NCI-H2107 (cell line): ENCODE data around the gene SLITRK5.

Experiments
- DNase-seq: peaks from one replicate; lab custom pipeline; 2025; lab: John Stamatoyannopoulos, UW

Gene SLITRK5, protein sequence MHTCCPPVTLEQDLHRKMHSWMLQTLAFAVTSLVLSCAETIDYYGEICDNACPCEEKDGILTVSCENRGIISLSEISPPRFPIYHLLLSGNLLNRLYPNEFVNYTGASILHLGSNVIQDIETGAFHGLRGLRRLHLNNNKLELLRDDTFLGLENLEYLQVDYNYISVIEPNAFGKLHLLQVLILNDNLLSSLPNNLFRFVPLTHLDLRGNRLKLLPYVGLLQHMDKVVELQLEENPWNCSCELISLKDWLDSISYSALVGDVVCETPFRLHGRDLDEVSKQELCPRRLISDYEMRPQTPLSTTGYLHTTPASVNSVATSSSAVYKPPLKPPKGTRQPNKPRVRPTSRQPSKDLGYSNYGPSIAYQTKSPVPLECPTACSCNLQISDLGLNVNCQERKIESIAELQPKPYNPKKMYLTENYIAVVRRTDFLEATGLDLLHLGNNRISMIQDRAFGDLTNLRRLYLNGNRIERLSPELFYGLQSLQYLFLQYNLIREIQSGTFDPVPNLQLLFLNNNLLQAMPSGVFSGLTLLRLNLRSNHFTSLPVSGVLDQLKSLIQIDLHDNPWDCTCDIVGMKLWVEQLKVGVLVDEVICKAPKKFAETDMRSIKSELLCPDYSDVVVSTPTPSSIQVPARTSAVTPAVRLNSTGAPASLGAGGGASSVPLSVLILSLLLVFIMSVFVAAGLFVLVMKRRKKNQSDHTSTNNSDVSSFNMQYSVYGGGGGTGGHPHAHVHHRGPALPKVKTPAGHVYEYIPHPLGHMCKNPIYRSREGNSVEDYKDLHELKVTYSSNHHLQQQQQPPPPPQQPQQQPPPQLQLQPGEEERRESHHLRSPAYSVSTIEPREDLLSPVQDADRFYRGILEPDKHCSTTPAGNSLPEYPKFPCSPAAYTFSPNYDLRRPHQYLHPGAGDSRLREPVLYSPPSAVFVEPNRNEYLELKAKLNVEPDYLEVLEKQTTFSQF

DNA sequence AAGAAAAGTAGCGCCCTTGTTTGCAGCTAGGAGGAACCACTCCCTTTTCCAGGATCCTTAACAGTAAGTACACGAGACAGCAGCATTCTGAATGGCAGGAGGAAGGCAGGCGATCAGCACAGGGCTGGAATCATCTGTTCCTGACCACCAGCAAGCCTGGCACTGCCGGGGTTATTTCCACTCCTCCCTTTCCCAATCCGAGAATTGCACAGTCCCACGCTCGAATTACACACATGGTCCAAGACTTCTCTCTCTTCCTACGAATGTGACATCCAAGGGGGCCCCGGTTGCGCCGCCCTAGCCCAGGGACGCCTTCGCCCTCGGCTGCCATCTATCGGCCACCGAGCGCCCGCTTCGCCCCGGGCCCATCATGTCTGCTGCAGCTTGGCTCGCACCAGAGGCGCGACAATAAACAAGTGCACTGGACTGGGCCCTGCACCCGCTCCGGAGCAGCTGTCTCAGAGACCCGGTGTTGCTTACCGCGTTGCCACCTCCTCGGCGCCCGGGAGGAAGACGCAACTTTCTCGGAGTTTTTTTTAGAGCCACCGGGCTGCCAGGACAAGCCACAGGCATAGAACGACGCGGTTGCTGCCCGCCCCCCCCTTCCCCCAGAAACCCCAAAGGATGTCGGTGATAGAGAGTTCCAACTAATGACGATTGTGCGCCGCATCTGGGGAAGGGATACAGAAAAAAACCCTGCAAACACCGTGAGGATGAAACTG is at the start of gene SLITRK5:
Gene SLITRK5 (plus strand): TSS at position 341 of the 722 bp plus-strand sequence. CDS start 4,018 bp downstream, outside the sequence.
- peak; percentile 4 for DNase-seq

DNA sequence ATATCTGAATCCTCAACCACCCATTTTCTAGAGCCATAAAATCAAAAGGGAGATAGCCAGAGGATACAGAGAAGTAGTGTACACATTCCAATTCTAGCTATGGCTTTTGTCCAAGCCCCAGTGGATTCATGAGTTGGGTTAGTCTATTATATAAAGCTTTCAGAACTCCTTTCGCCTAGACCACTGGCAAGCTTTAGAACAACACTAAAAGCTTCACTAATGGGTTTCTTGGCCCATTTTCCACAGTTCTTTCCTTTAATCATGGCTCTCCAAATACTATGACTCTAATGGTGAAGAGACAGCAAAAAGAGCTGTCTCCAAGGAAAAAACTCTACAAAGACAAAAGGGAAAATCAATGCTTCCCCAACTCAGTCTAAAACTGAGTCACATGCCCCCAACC is 48.2 kb upstream of the SLITRK5 start:
- no peak for DNase-seq

DNA sequence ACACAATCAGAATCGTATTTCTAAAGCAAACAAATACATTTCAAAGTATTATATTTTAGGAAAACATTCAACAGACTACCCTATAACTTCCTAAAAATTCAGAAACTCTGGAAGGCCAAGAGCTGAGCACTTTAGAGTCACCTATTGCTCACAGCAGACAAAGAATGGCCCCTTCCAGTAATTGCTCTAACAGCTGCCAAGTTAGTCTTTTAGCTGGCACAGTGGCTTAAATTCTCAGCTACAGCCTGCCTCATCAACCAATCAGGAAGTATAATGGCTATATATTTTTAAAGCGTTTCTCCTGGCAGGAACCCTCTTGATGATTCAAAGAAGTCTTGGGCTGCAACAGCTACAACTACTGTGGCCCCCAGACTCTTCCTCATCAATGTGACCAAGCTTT is 14.9 kb upstream of the SLITRK5 start:
- DNase-seq, result no peak

DNA sequence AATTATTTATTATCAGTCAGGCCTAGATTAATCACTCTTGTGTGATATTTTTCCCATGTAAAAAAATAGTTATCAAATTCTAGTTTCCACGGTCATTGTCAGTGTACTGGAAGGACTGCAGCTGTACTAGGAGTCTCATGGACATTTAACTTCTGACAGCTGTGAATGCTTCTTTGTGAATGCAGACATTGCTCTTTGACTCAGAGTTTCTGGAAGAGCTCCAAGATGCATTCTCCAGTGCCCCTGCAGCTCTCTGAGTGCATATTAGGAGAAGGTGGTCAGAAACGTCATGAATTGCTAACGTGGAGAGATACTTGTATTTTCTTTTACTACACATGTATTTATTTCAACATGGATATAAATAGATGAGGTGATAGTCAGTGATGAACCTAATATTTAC is 9.7 kb upstream of the SLITRK5 start:
- no peak for DNase-seq

DNA sequence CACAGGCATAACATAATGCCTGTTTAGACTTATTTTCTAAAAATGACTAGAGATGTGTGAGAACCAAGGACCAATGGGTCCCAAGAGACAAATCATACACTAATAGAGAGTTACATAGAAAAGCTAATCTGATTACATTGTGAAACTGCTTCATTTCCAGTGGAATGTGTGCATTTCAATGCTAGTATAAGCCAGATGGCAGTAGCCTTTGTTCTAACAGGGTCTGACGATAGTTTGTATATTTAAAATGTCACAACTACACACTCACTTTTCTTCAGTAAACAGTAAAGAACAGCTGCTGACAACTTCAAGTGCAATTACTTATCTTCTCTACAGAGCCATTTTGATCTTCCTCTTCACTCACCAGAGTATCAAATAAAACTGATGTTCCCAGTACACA is 4.3 kb upstream of the SLITRK5 start:
- no peak for DNase-seq

DNA sequence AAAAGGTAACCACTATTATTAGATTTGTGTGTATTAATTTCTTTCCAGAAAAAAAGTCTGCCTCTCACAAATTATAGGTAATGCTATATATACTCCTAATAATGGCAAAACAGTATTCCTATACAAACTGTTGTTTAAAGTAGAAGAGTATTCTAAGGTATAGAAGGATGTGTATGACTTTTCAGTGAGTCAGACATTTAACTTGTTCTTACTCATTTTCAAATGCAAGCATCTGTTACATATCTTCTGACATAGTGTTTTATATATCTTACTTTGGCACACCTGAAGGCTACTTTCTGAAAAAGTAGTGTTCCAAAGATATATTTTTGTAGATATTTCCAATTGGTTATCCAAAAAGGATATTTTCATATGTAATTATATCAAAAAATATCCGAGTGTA is 3.5 kb upstream of the SLITRK5 start:
- DNase-seq, result no peak

DNA sequence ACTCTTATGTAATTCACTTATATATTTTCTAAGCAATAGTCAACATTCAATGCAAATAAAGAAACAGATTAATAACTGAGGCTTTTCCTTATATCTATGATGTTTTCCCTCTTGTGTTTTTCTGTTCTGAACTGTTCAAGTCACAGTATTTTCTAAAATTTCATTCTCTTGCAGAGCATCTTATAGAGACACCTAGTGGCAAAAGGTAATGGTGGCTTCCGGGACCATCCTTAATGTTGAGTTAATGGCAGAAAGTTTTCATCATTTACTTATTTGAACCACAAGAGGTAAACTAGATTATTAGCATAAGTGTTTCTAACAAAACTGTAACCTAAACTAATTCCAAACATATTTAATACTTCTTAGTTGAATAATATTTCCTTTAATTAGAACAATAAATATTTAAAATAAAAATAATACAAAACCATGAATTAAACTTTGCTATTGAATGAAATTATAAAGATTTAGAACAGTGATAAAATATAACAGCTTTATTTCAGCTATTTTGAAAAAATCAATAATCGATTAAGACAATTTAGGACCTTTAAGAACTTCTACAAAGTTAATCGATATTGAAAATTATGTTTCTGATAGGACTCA is 1.7 kb upstream of the SLITRK5 start:
- no peak for DNase-seq

DNA sequence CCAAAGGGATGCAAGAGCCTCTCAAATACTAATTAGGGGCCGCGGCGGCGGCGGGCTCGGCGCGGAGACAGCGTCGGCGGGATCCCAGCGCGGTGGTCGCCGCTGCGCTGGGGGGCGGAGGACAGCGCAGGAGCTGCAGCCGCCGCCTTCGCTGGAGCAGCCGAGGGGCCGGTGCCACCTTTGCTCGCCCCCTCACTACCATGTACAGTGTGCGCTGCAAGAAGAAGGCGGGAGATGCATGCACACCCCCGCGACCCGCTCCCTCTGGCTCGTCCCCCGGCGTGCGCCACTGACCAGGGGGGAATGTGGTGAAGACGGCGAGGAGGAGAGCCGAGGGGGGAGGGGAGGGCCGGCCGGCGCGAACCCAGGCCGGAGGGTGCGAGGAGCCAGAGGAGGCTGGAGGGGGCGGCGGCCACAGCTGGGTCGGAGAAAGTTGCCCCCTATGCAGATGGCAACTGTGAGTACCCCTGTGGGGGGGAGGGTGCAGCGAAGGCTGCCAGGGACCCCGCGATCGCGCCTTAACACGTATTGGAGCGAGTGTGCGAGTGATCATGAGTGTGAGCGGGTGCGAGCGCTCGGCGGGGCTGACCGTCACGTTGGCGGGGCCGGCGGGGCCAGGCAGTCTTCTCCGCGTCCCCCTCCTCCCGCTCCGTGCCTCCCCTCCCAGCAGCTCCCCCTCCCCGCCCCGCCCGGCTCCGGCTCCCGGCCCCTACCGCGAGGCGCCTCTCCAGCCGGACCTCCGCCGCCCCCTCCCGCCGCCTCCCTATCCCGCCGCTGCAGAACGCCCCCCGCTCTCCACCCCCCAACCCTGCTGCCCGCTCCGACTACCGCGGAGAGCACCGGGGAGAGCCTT is 808 bp downstream of the SLITRK5 start:
- no peak for DNase-seq

DNA sequence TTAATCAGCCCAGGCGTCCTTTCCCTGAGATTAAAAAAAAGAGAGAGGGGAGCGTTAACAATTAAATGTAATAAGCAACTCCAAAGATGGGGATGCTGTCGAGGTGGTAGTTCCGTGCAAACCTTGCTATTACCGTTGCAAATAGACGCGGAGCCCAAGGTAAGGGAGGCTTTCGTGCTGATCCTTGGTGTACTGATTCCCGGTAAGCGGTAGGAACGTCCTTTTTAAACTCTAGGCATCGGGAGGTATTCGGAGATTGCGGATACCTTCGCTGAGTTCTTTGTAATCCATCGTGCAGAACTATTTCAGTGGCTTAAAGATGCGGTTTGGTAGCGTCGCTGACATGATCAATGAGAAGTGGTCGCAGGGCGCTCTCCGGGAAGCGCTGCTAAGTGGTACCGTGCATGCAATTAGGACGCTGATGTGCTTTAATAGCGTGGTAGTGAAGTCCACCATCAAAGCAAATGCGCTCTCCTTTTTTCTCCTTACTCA is 3.1 kb downstream of the SLITRK5 start:
- DNase-seq, result no peak

DNA sequence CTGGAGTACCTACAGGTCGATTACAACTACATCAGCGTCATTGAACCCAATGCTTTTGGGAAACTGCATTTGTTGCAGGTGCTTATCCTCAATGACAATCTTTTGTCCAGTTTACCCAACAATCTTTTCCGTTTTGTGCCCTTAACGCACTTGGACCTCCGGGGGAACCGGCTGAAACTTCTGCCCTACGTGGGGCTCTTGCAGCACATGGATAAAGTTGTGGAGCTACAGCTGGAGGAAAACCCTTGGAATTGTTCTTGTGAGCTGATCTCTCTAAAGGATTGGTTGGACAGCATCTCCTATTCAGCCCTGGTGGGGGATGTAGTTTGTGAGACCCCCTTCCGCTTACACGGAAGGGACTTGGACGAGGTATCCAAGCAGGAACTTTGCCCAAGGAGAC is 4.7 kb downstream of the SLITRK5 start:
- DNase-seq, result no peak

DNA sequence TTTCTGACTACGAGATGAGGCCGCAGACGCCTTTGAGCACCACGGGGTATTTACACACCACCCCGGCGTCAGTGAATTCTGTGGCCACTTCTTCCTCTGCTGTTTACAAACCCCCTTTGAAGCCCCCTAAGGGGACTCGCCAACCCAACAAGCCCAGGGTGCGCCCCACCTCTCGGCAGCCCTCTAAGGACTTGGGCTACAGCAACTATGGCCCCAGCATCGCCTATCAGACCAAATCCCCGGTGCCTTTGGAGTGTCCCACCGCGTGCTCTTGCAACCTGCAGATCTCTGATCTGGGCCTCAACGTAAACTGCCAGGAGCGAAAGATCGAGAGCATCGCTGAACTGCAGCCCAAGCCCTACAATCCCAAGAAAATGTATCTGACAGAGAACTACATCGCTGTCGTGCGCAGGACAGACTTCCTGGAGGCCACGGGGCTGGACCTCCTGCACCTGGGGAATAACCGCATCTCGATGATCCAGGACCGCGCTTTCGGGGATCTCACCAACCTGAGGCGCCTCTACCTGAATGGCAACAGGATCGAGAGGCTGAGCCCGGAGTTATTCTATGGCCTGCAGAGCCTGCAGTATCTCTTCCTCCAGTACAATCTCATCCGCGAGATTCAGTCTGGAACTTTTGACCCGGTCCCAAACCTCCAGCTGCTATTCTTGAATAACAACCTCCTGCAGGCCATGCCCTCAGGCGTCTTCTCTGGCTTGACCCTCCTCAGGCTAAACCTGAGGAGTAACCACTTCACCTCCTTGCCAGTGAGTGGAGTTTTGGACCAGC is 5.3 kb downstream of the SLITRK5 start:
- no peak for DNase-seq

DNA sequence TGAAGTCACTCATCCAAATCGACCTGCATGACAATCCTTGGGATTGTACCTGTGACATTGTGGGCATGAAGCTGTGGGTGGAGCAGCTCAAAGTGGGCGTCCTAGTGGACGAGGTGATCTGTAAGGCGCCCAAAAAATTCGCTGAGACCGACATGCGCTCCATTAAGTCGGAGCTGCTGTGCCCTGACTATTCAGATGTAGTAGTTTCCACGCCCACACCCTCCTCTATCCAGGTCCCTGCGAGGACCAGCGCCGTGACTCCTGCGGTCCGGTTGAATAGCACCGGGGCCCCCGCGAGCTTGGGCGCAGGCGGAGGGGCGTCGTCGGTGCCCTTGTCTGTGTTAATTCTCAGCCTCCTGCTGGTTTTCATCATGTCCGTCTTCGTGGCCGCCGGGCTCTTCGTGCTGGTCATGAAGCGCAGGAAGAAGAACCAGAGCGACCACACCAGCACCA is 5.9 kb downstream of the SLITRK5 start:
- DNase-seq, result no peak

DNA sequence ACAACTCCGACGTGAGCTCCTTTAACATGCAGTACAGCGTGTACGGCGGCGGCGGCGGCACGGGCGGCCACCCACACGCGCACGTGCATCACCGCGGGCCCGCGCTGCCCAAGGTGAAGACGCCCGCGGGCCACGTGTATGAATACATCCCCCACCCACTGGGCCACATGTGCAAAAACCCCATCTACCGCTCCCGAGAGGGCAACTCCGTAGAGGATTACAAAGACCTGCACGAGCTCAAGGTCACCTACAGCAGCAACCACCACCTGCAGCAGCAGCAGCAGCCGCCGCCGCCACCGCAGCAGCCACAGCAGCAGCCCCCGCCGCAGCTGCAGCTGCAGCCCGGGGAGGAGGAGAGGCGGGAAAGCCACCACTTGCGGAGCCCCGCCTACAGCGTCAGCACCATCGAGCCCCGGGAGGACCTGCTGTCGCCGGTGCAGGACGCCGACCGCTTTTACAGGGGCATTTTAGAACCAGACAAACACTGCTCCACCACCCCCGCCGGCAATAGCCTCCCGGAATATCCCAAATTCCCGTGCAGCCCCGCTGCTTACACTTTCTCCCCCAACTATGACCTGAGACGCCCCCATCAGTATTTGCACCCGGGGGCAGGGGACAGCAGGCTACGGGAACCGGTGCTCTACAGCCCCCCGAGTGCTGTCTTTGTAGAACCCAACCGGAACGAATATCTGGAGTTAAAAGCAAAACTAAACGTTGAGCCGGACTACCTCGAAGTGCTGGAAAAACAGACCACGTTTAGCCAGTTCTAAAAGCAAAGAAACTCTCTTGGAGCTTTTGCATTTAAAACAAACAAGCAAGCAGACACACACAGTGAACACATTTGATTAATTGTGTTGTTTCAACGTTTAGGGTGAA is 6.6 kb downstream of the SLITRK5 start:
- DNase-seq, result peak; percentile 1

DNA sequence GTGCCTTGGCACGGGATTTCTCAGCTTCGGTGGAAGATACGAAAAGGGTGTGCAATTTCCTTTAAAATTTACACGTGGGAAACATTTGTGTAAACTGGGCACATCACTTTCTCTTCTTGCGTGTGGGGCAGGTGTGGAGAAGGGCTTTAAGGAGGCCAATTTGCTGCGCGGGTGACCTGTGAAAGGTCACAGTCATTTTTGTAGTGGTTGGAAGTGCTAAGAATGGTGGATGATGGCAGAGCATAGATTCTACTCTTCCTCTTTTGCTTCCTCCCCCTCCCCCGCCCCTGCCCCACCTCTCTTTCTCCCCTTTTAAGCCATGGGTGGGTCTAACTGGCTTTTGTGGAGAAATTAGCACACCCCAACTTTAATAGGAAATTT is 7.2 kb downstream of the SLITRK5 start:
- DNase-seq, result no peak

DNA sequence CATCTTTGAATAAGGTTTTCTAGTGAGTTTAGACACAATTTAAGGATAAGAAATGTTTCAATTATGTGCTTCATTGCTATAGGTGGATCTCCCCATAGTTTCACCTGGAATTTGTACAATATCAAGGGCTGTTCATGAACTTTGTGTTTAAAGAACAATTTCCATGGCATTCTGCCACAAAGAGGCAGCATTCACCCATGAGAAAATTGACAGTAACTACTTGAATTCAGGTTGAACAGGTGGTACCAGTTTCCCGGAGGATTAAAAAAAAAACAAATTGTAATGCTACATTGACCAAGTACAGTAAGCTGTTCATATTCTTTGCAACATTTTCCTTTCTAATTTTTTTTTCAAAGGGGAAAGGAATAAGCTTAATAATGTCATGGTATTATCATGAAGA is 9.1 kb downstream of the SLITRK5 start:
- DNase-seq, result no peak

DNA sequence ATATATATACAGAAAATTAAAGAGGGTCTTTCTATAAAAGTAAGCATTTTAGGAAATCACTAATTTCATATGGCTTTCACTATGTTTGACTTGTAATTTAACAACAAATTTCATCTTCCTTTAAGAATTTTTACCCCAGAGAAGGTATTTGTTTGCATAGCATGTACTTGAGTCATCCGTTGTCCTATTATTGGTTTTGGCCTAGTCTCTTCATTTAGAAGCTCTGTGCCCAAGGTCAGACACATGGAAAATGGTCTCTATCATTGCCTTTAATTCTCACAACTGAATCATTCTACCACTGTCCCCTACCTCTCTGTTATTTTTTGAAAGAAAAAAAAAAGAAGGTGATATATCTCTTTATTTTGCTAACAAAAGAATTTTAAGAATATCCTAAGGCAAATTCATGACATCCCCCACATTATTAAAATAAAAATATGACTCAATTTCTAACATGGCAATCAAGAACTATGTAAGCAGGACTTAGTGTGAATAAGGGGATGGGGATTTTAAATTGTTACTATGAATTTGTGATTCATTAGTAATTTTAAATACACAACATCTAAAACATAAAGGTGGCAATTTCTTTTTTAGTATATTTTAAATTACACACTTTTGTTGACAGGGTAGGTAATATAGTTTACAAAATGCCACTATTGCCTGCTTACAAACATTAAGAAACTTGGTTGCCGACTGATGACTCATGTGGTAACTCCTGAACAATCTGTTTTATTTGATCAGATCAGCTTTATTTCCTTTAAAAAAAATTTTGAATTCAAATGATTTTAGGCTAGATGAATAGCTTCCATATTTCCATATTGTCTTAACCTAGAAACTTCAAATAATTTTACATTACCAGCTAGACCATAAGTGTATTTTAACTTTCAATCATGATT is 13.9 kb downstream of the SLITRK5 start:
- DNase-seq, result no peak

DNA sequence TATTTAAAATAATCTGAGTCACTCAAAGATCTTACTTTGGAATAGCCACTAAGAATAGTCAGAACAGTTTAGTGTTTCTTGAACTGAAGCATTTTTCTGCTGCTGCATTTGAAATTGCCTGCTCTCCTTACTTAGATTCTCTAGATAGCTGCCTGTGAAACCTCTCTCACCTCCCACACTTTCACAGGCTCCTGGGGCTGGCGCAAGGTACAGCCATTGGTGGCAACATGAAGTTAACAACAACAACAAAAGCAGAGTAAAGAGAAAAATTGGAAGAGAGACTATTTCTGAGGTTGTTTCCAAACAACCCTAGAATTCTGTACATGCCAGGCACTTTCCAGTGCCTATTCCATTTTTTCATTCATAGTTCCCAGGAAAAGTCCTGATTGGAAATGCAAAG is 25.3 kb downstream of the SLITRK5 start:
- DNase-seq, result no peak

DNA sequence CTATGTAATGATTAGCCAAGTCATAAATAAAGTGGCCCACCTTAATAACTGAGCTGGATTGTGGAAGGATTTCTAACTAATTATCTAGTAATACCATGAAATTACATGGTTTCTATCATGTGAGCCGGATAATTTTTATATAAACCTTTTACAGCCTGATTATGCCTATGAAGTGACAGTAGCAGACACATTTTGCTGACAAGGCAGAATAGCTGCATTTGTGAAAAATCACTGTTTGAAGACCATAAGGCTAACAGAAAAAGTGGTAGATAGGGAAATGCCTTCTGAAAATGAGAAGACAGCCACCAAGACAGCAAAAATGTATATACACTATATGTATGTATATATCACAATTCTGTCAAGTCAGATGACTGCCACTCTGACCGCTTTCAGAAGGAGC is 27.1 kb downstream of the SLITRK5 start:
- DNase-seq, result no peak
